H1 (cell line): ENCODE results near the gene LCN12. TPM values are rescaled to one million over a fixed set of nuclear protein-coding genes. Genes with fewer than 3 reads are reported as not detected.

Experiments
- CTCF ChIA-PET: fragments of 300-600 bp; sonication (Branson Sonifier 250); formaldehyde crosslinking; loops from one replicate; lab custom pipeline; 2021; ENCODE audit not compliant: partially characterized antibody; lab: Charles Lee
- POLR2A ChIA-PET: fragments of 300-600 bp; sonication (Branson Sonifier 250); formaldehyde crosslinking; loops from one replicate; lab custom pipeline; 2021; ENCODE audit warnings: inconsistent platforms; ENCODE audit not compliant: partially characterized antibody; lab: Charles Lee
- DNase-seq, 2 experiments: peaks; one replicate each; pipeline versions ENCODE4 v3.0.0 to v3.0.0-alpha.2; 2010 to 2022; ENCODE audit warnings: low spot score in 2 of 2, low read depth in 1 of 2, mixed read lengths in 1 of 2
- FAIRE-seq: peaks from 2 replicates; lab custom pipeline; 2011; peaks lifted over from hg19 to GRCh38; lab: Jason Lieb, UNC
- H2AFZ ChIP-seq: 2 replicates; pipeline ENCODE4 v1.8.1; 2012; ENCODE audit warnings: low read length, inconsistent platforms
- H2AK5ac ChIP-seq: 2 replicates; pipeline ENCODE4 v1.6.1; 2013; ENCODE audit warnings: low read depth, low read length
- H2BK120ac ChIP-seq: replicated peaks from 2 replicates; pipeline ENCODE3; 2013; ENCODE audit warnings: low read depth, low read length, inconsistent platforms
- H2BK12ac ChIP-seq: 2 replicates; pipeline ENCODE4 v1.6.1; 2013; ENCODE audit warnings: low read depth, low read length
- H2BK15ac ChIP-seq: 2 replicates; pipeline ENCODE4 v1.6.1; 2013; ENCODE audit warnings: low read length
- H2BK20ac ChIP-seq: 2 replicates; pipeline ENCODE4 v1.6.1; 2013; ENCODE audit warnings: low read length
- H2BK5ac ChIP-seq: 2 replicates; pipeline ENCODE4 v1.6.1; 2013; ENCODE audit warnings: low read depth, low read length
- H3K14ac ChIP-seq: 2 replicates; pipeline ENCODE4 v1.6.1; 2013; ENCODE audit warnings: inconsistent platforms; ENCODE audit not compliant: insufficient read length
- H3K18ac ChIP-seq: 2 replicates; pipeline ENCODE4 v1.6.1; 2013; ENCODE audit warnings: low read length; ENCODE audit errors: extremely low read depth
- H3K23ac ChIP-seq: 2 replicates; pipeline ENCODE4 v1.6.1; 2013; ENCODE audit warnings: inconsistent platforms; ENCODE audit not compliant: insufficient read length
- H3K23me2 ChIP-seq: 2 replicates; pipeline ENCODE4 v1.6.1; 2013; ENCODE audit warnings: low read depth, low read length
- H3K27ac ChIP-seq: 2 replicates; pipeline ENCODE4 v1.6.1; 2011; ENCODE audit warnings: low read depth, low read length, inconsistent platforms
- H3K27me3 ChIP-seq, 4 experiments: replicated peaks in 1 of 4; 1 replicate in 1 of 4; 2 replicates in 3 of 4; pipeline versions ENCODE4 v1.6.1 to v1.8.1; 2011 to 2013; ENCODE audit warnings: low read length in 3 of 4, mild to moderate bottlenecking in 3 of 4, inconsistent platforms in 2 of 4, mixed read lengths in 2 of 4, moderate library complexity in 1 of 4; ENCODE audit not compliant: control insufficient read depth in 3 of 4, insufficient read depth in 3 of 4; ENCODE audit errors: extremely low read depth in 1 of 4
- H3K36me3 ChIP-seq, 4 experiments: 2 replicates each; pipeline versions ENCODE4 v1.6.1 to v1.8.1; 2011 to 2013; ENCODE audit warnings: mild to moderate bottlenecking in 4 of 4, low read length in 3 of 4, moderate library complexity in 2 of 4, control low read depth in 1 of 4, inconsistent platforms in 1 of 4; ENCODE audit not compliant: insufficient read depth in 4 of 4, control insufficient read depth in 2 of 4
- H3K4ac ChIP-seq: replicated peaks from 2 replicates; pipeline ENCODE3; 2013; ENCODE audit warnings: low read length, low read depth, mixed read lengths, inconsistent platforms; ENCODE audit not compliant: insufficient read length
- H3K4me1 ChIP-seq, 4 experiments: replicated peaks in 1 of 4; 1 replicate in 1 of 4; 2 replicates in 3 of 4; pipeline versions ENCODE4 v1.6.1 to v1.8.1; 2011 to 2013; ENCODE audit warnings: low read length in 3 of 4, inconsistent platforms in 2 of 4, mixed read lengths in 1 of 4; ENCODE audit not compliant: insufficient read depth in 4 of 4, control insufficient read depth in 3 of 4
- H3K4me2 ChIP-seq, 2 experiments: 2 replicates each; pipeline versions ENCODE4 v1.6.1 to v1.8.1; 2011 to 2013; ENCODE audit warnings: low read depth in 2 of 2, low read length in 2 of 2, control low read depth in 1 of 2, inconsistent platforms in 1 of 2, mild to moderate bottlenecking in 1 of 2; ENCODE audit not compliant: insufficient read depth in 1 of 2
- H3K4me3 ChIP-seq, 4 experiments: fragments of 200-600, 300-600 bp in 1 of 4; sonication (generic), shearing (Covaris generic), sonication (Bioruptor Twin) in 1 of 4; 2 replicates each; pipeline versions ENCODE4 v1.5.1 to v1.8.1; 2011 to 2016; ENCODE audit warnings: low read length in 4 of 4, low read depth in 3 of 4, control low read depth in 2 of 4, inconsistent platforms in 2 of 4, mild to moderate bottlenecking in 2 of 4, mixed read lengths in 1 of 4, moderate library complexity in 1 of 4; ENCODE audit not compliant: insufficient read depth in 2 of 4; ENCODE audit errors: extremely low read depth in 1 of 4
- H3K56ac ChIP-seq: replicated peaks from 2 replicates; pipeline ENCODE3; 2013; ENCODE audit warnings: low read depth, mild to moderate bottlenecking, mixed read lengths, low read length, inconsistent platforms; ENCODE audit not compliant: insufficient read length
- H3K79me1 ChIP-seq: 2 replicates; pipeline ENCODE4 v1.6.1; 2013; ENCODE audit warnings: low read depth, low read length, control low read depth
- H3K79me2 ChIP-seq, 2 experiments: 2 replicates each; pipeline versions ENCODE4 v1.6.1 to v1.8.1; 2012 to 2013; ENCODE audit warnings: low read length in 2 of 2, mild to moderate bottlenecking in 2 of 2, inconsistent platforms in 1 of 2; ENCODE audit not compliant: insufficient read depth in 2 of 2, control insufficient read depth in 1 of 2
- H3K9ac ChIP-seq, 4 experiments: replicated peaks in 1 of 4; 1 replicate in 1 of 4; 2 replicates in 3 of 4; pipeline versions ENCODE4 v1.6.1 to v1.8.1; 2011 to 2013; ENCODE audit warnings: low read depth in 3 of 4, low read length in 3 of 4, control low read depth in 2 of 4, mild to moderate bottlenecking in 2 of 4, moderate library complexity in 2 of 4, inconsistent platforms in 1 of 4; ENCODE audit errors: extremely low read depth in 1 of 4
- H3K9me3 ChIP-seq, 2 experiments: 2 replicates each; pipeline versions ENCODE4 v1.6.1 to v1.8.1; 2012 to 2013; ENCODE audit warnings: mild to moderate bottlenecking in 2 of 2, moderate library complexity in 2 of 2, control low read depth in 1 of 2, inconsistent platforms in 1 of 2, low read depth in 1 of 2, low read length in 1 of 2, mixed read lengths in 1 of 2; ENCODE audit not compliant: insufficient read depth in 2 of 2
- H4K20me1 ChIP-seq, 2 experiments: replicated peaks in 1 of 2; 2 replicates each; pipeline versions ENCODE3 to v1.8.1; 2011 to 2013; ENCODE audit warnings: inconsistent platforms in 2 of 2, low read length in 2 of 2, mild to moderate bottlenecking in 1 of 2; ENCODE audit not compliant: insufficient read depth in 2 of 2, control insufficient read depth in 1 of 2
- H4K5ac ChIP-seq: 2 replicates; pipeline ENCODE4 v1.6.1; 2013; ENCODE audit warnings: low read length, low read depth, mixed read lengths, inconsistent platforms; ENCODE audit not compliant: insufficient read length
- H4K8ac ChIP-seq: 2 replicates; pipeline ENCODE4 v1.8.0; 2013; ENCODE audit warnings: mild to moderate bottlenecking, moderate library complexity, low read length, inconsistent platforms; ENCODE audit not compliant: insufficient read depth; ENCODE audit errors: extremely low read depth
- H4K91ac ChIP-seq: replicated peaks from 2 replicates; pipeline ENCODE3; 2013; ENCODE audit warnings: low read length, mixed read lengths, inconsistent platforms; ENCODE audit not compliant: insufficient read length
- BACH1 ChIP-seq: IDR thresholded peaks from 2 replicates; pipeline ENCODE4 v1.6.1; 2012; ENCODE audit warnings: low read length, improper control_type of control experiment
- CBX8 ChIP-seq: fragments of 300-800, 300-1000 bp; sonication (generic); IDR thresholded peaks from 2 replicates; pipeline ENCODE4 v1.7.1; 2016; ENCODE audit warnings: low read depth, low read length, borderline replicate concordance
- CEBPB ChIP-seq: IDR thresholded peaks from 2 replicates; pipeline ENCODE4 v1.6.1; 2012; ENCODE audit warnings: low read depth, low read length
- EGR1 ChIP-seq: IDR thresholded peaks from 2 replicates; pipeline ENCODE4 v1.6.1; 2011; ENCODE audit warnings: low read depth, low read length, borderline replicate concordance
- EP300 ChIP-seq, 2 experiments: IDR thresholded peaks; 1 replicate in 1 of 2; 2 replicates in 1 of 2; pipeline ENCODE4 v1.6.1; 2011 to 2012; ENCODE audit warnings: low read depth in 2 of 2, low read length in 2 of 2, mild to moderate bottlenecking in 2 of 2, borderline replicate concordance in 1 of 2, inconsistent platforms in 1 of 2, moderate library complexity in 1 of 2
- NANOG ChIP-seq: IDR thresholded peaks from 2 replicates; pipeline ENCODE4 v1.6.1; 2011; ENCODE audit warnings: low read length, low read depth, mild to moderate bottlenecking, inconsistent platforms; ENCODE audit not compliant: insufficient read depth, poor library complexity, severe bottlenecking
- POLR2A ChIP-seq, 2 experiments: IDR thresholded peaks; 1 replicate in 1 of 2; 2 replicates in 1 of 2; pipeline ENCODE4 v1.6.1; 2011; ENCODE audit warnings: low read depth in 2 of 2, low read length in 2 of 2, mild to moderate bottlenecking in 2 of 2; ENCODE audit errors: control extremely low read depth in 1 of 2
- SIRT6 ChIP-seq: IDR thresholded peaks from one replicate; pipeline ENCODE4 v1.7.1; 2012; ENCODE audit warnings: low read length, inconsistent platforms
- SP1 ChIP-seq: IDR thresholded peaks from 2 replicates; pipeline ENCODE4 v1.6.1; 2011; ENCODE audit warnings: low read depth, low read length
- YY1 ChIP-seq: IDR thresholded peaks from 2 replicates; pipeline ENCODE4 v1.6.1; 2011; ENCODE audit warnings: low read depth, mild to moderate bottlenecking, low read length
- whole genome bisulfite sequencing, 2 experiments: shearing (Covaris generic) in 1 of 2; methylation state at CpG; one replicate each; pipeline versions ENCODE4 v1.1.6 to v1.1.7; 2013 to 2015; ENCODE audit warnings: low lambda C conversion rate in 2 of 2, mixed read lengths in 2 of 2, inconsistent platforms in 1 of 2, low coverage in 1 of 2, missing lambda C conversion rate in 1 of 2; ENCODE audit not compliant: insufficient replicate concordance in 2 of 2, insufficient coverage in 1 of 2, insufficient read length in 1 of 2; ENCODE audit errors: extremely low coverage in 1 of 2, missing lambda C conversion rate in 1 of 2; 5-methylcytosine and 5-hydroxymethylcytosine counted together
- polyA plus RNA-seq, 7 experiments: library from polyadenylated mRNA; depleted of rRNA in 3 of 7; stranded (reverse) in 5 of 7; unstranded in 2 of 7; fragments of >200 nt in 5 of 7; fragments of 200-250 nt in 2 of 7; gene quantifications; 1 replicate in 5 of 7; 2 replicates in 1 of 7; 4 replicates in 1 of 7; pipeline versions ENCODE4 v1.2.1 to v1.2.3, GENCODE V29; 2011 to 2013; ENCODE audit warnings: missing spikeins in 2 of 7, mixed read lengths in 2 of 7
- total RNA-seq: library from RNA; stranded (reverse); fragmentation: NEBNext Ultra II Directional; extraction: Animal tissue kit (Norgen Biotek cat#: 25700); gene quantifications from 2 replicates; pipeline ENCODE4 v1.2.1, GENCODE V29; 2021

LCN12 gene
- total and polyA plus RNA-seq, 2 of the 8 experiments (the other 6 are each of a cell fraction or from before 2014, with no cell fraction given), result 1.1 to 1.7 TPM

- peak within 1 kb of the TSS; percentile 39; the same call in 1 of the 2 replicates for H2BK12ac ChIP-seq
- CTCF ChIA-PET, result interaction anchor here (0.6 to 4.4 kb wide), 13 partner anchors 9 to 338 kb away, joined by 3 to 60 read pairs (median 4); partner anchors contain the start of genes ABCA2, CLIC3, FUT7 and MAMDC4
- peak within 1 kb of the TSS; percentile 53 for H3K4ac ChIP-seq
- peak within 1 kb of the TSS; percentile 37 for H4K91ac ChIP-seq
- H3K14ac ChIP-seq, result no peak within 1 kb of the TSS
- peak within 1 kb of the TSS; percentile 78 for H3K18ac ChIP-seq
- H3K4me2 ChIP-seq, result peak within 1 kb of the TSS; percentile 64 to 66
- peaks cover 12 to 33% (median 16%) of the 10 kb centered on the region in 4 experiments; a peak in 7 of 8 replicates for H3K36me3 ChIP-seq
- peaks cover 5 to 24% of the 10 kb centered on the region in 2 experiments for H4K20me1 ChIP-seq
- peaks cover 0 to 18% (median 11%) of the 10 kb centered on the region in 4 experiments; a peak in 5 of 7 replicates for H3K4me1 ChIP-seq
- POLR2A ChIA-PET, result interaction anchor here (1.2 to 2.1 kb wide), 4 partner anchors 18 to 124 kb away, joined by 3 to 9 read pairs (median 4); no protein-coding TSS in a partner anchor
- no peaks in the 10 kb centered on the region for H3K27me3 ChIP-seq
- DNase-seq (peak; percentile 78 to 96), FAIRE-seq (no peak)
- H2AK5ac ChIP-seq, result no peak within 1 kb of the TSS
- H3K4me3 ChIP-seq, result peak within 1 kb of the TSS; percentile 68 to 95 (median 72)
- peaks cover 0 to 3% of the 10 kb centered on the region in 2 experiments; a peak in 1 of 4 replicates for H3K79me2 ChIP-seq
- peak within 1 kb of the TSS; percentile 15 for H4K5ac ChIP-seq
- peak within 1 kb of the TSS; percentile 89 for H2BK15ac ChIP-seq
- 0 out of 2 replicates have a peak within 1 kb of the TSS, but pooled peaks have one; percentile 9 for H2BK20ac ChIP-seq
- 15% methylated on average over 36 of the region's 74 CpGs; no CpG with 5 or more reads in 1 of the 2 experiments for WGBS, 2 experiments
- no peak within 1 kb of the TSS for H2AFZ ChIP-seq
- peak within 1 kb of the TSS; percentile 59 for H3K56ac ChIP-seq
- no peak within 1 kb of the TSS; the same call in 1 of the 2 replicates for H3K27ac ChIP-seq
- no peak within 1 kb of the TSS for H2BK120ac ChIP-seq
- H2BK5ac ChIP-seq, result no peak within 1 kb of the TSS; the same call in 1 of the 2 replicates
- H3K23me2 ChIP-seq, result peaks cover 5% of the 10 kb centered on the region; the same call in 1 of the 2 replicates
- H4K8ac ChIP-seq, result peak within 1 kb of the TSS; percentile 45; the same call in 1 of the 2 replicates
- H3K9ac ChIP-seq, result peak within 1 kb of the TSS in 3 of 4 experiments; percentile 42 to 63 (median 60); a peak in 5 of 7 replicates
- H3K79me1 ChIP-seq, result no peaks in the 10 kb centered on the region
- H3K9me3 ChIP-seq, result no peaks in the 10 kb centered on the region
- no peak within 1 kb of the TSS for H3K23ac ChIP-seq
- no peak; the same call in 1 of the 2 replicates for TF ChIP-seq BACH1
- TF ChIP-seq POLR2A (IDR thresholded peaks at IDR 0.05; ENCODE audit: control extremely low read depth in 1 of 2, low read depth in 2 of 2, low read length in 2 of 2), result no peak; a peak in 1 of 3 replicates
- TF ChIP-seq NANOG, result peak; percentile 18
- no peak for TF ChIP-seq CEBPB
- TF ChIP-seq EGR1, result peak; percentile 91
- no peak for TF ChIP-seq CBX8
- peak; percentile 73; the same call in 1 of the 2 replicates for TF ChIP-seq YY1
- TF ChIP-seq SIRT6, result no peak
- TF ChIP-seq SP1, result 0 out of 2 replicates have a peak, but pooled peaks have one; percentile 26
- peak in 1 of 2 experiments; percentile 73; a peak in 1 of 3 replicates for TF ChIP-seq EP300 (IDR thresholded peaks at IDR 0.05; ENCODE audit: borderline replicate concordance in 1 of 2, low read depth in 2 of 2, low read length in 2 of 2)
Observed at GRCh38 chr9:136944519-136945332, 7.3 kb upstream of the LCN12 start, which contains the start of the genes C8G and FBXW5. Gene C8G, plus strand, starts transcription at chr9:136945243. Its CDS starts 78 bp downstream, at chr9:136945321. Gene FBXW5, minus strand, starts transcription at chr9:136944738. Its CDS starts 655 bp downstream, at chr9:136944083.
